UCSD-AML1 (cell line): ENCODE data around the gene CTSH.
"Not testable (repeated sequence)": the region's sequence is repeated elsewhere in the genome, so short reads cannot be mapped to it uniquely, and the experiment has no call there.

ENCODE experiments used
- DNase-seq: peaks from one replicate; lab custom pipeline; 2025; ENCODE audit not compliant: unreplicated experiment; lab: John Stamatoyannopoulos, UW

CTSH gene

DNA sequence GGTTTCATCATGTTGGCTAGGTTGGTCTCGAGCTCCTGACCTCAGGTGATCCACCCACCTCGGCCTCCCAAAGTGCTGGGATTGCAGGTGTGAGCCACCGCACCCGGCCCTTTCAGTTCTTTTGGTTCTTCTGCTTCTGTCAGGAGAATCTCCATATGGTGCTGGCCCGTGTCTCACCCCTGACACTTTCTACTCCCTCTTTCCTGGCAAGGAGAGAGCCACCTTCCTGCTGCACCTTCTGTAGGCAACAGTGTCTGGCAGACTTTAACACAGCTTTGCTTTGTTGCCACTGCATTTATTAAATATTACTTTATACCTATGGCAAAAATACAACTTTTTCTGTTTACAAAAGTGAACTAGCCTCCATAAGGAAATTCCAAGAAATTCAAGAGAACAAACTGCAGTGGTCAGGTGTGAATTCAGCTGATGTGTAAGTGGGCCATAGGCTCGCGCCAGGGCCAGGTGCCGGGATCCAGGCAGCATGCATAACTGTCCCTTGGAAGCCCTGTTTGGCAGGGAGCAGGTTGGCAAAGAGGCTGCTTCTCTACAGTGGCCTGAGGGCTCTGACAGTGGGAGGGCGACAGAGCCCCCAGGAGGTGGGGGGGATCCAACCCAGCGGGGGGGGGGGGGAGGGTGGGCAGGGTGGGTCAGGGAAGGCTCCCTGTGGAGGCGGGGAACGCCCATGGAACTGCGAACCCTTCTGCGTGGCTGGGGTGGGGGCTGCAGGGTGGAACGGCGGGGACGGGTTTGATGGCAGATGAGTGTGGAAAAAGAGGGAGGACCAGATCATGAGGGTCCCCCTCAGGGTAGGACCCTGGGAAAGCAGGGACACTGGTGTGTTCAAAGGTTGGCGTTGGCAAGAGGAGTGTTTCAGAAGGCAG, 21.1 kb downstream of the CTSH start:
- DNase-seq = no peak

DNA sequence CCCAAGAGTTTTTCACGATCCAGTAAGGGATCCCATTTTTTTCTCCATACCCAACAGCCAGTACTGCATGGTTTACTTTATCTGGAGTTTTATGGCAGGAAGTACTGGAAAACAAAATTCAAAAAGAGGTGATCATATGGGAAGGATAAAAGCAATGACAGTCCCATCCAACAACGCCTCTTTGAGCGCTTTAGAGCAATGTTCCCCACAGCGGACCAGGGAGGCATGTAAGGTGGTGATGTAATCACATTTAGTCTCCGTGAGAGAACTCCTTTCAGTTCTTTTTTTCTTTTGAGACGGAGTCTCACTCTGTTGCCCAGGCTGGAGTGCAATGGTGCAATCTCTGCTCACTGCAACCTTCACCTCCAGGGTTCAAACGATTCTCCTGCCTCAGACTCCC, 21.8 kb downstream of the CTSH start:
- DNase-seq = no peak

GRCh38 chr15:78922527-78922926, 22.3 kb downstream of the CTSH start:
- DNase-seq = no peak

DNA sequence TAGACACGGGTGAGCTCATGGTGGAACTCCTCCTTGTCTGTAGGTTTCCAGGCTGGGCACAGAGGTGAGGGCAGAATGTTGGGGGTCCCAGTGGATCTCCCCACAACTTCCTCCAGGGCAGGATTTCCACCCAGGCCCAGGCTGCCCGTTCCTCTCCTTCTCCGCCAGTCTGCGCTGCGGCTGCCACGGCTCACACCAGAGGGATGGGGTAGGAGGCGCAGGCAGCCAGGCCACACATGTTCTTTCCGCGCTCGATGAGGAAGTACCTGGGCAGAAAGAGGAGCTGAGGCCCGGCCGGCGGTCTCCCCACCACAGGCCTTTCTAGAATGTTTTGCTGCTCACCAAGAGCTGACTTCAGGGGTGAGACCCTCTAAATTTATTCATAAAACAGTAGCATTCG, 22.9 kb downstream of the CTSH start:
- no peak for DNase-seq

DNA sequence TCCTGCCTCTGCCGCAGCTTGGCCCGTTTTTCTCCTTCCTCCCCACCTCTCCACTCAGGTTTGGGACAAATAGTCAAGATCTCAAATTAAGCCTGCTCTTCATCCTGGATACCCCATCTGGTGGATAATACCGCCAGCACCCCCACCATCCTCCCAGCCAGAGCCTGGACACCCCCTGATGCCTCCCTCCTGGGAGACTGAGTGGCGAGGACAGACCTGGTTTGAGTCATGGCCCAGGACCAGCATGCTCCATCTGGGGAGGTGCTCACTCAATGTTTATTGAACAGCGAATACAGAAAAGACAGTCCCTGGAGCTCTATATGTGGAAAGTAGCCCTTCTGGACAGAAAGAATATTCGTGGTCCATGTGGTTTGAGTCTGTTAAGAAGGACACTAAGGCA, 23.3 kb downstream of the CTSH start:
- no peak for DNase-seq

GRCh38 chr15:78917888-78918287, 27.0 kb downstream of the CTSH start:
- DNase-seq = no peak

DNA sequence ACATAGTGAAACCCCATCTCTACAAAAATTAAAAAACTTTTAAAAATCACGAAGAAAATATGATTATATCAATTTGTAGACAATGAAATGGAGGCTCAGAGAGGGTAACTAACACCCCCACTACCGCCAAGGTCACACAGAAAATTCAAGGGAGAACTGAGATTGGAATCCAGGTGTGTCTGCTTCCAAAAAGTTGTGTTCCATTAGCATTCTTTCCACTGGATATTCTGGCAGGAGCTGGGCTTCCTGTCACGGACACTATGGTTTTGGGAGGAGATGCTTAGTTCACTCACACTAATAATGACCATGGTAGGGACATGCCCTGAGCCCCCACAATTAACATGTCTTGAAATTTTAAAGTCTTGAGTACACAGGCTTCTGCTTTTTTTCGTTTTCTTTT, 28.8 kb downstream of the CTSH start:
- no peak for DNase-seq

- peak; percentile 57 for DNase-seq
Measured at GRCh38 chr15:78915341-78916087, 29.3 kb downstream of the CTSH start.

DNA sequence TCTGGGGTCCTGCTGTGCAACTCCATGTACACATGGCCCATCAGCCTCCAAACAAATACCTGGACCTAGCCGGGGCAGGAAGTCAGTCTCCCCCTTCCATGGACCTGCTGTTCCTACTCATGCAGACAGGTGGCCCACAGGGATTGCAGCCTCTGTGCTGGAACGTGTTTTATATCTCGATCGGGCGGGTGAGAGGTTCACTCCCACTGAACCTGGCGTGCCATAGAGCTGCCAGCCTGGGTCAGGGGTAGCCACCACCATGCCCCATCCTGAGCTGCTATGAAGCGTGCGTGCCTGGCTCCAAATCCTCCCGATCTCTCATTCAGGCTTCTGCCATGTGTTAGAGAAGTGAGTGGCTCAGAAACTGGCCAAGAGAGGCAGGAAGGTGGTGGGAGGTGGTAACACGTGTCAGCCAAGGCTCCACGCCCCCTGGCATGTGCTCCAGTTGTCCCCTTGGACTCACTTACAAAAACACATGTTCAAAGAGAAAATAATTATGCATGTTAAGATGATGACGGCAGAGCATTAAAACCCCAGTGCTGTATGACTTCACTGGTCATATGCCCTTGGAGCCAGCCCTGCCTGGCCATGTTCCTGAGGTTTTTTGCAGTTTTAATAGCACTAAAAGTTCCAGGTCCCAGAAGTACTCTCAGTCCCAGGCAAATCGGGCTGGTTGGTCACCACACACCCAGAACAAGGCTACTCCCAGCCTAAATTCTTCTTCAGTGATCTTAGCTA, 30.6 kb downstream of the CTSH start:
- DNase-seq = no peak

- no peak for DNase-seq
Measured at GRCh38 chr15:78913012-78913411, 31.8 kb downstream of the CTSH start.

GRCh38 chr15:78912316-78912715, 32.5 kb downstream of the CTSH start:
- DNase-seq = no peak

- no peak for DNase-seq
Measured at GRCh38 chr15:78910271-78910670, 34.6 kb downstream of the CTSH start.

- no peak for DNase-seq
Measured at GRCh38 chr15:78909791-78910228, 35.0 kb downstream of the CTSH start.

- DNase-seq = no peak
Measured at GRCh38 chr15:78909160-78909695, 35.6 kb downstream of the CTSH start.

- no peak for DNase-seq
Measured at GRCh38 chr15:78907577-78907976, 37.3 kb downstream of the CTSH start.

GRCh38 chr15:78906316-78906620, 38.6 kb downstream of the CTSH start:
- no peak for DNase-seq

DNA sequence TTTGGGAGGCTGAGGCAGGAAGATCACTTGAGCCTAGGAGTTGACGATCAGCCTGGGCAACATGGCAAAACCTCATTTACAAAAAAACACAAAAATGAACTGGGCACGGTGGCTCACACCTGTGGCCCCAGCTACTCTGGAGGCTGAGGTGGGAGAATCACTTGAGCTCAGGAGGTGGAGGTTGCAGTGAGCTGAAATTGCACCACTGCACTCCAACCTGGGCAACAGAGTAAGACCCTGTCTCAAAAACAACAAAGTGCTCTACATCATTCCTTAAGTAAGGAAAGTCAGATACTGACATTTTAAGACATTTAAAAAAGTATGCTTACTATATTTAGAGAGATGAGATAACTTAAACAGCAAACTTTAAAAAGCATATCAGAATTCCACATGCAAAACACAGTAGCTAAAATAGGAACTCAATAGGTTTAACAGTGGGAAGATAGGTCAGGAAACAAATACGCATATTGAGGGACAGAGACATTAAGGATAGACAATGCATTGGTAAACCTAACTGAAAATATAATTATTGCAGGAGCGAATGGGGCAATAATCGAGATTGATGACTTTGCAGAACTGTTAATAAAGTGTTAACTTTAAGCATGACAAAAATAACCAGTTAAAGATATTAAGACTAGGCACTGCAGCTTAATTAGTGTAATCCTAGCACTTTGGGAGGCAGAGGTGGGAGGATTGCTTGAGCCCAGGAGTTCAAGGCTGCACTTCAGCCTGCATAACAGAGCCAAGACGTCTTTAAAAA, 40.1 kb downstream of the CTSH start:
- DNase-seq = no peak

- not testable (repeated sequence) for DNase-seq
Measured at GRCh38 chr15:78902281-78903032, 42.4 kb downstream of the CTSH start.

- not testable (repeated sequence) for DNase-seq
Measured at GRCh38 chr15:78900819-78901533, 43.9 kb downstream of the CTSH start.
